Keratinocyte (primary cell): ENCODE measurements around the gene CYP26A1. TPM values are rescaled to one million over a fixed set of nuclear protein-coding genes. Genes with fewer than 3 reads are reported as not detected.

Experiments
- DNase-seq: peaks from one replicate; pipeline ENCODE4 v3.0.0-alpha.2; 2011; ENCODE audit warnings: low read depth, missing footprints, low spot score
- FAIRE-seq: peaks from 2 replicates; lab custom pipeline; 2011; peaks lifted over from hg19 to GRCh38; lab: Jason Lieb, UNC
- H2AFZ ChIP-seq: 2 replicates; pipeline ENCODE4 v1.6.0; 2012; ENCODE audit warnings: low read length, control low read depth, inconsistent platforms; ENCODE audit not compliant: control insufficient read depth
- H3K27ac ChIP-seq: 2 replicates; pipeline ENCODE4 v1.5.1; 2011; ENCODE audit warnings: low read length; ENCODE audit not compliant: control insufficient read depth, insufficient read depth
- H3K27me3 ChIP-seq: 3 replicates; pipeline ENCODE4 v1.6.0; 2011; ENCODE audit warnings: low read length; ENCODE audit not compliant: control insufficient read depth, insufficient read depth; ENCODE audit errors: extremely low read depth
- H3K36me3 ChIP-seq, 2 experiments: 2 replicates in 1 of 2; 3 replicates in 1 of 2; pipeline ENCODE4 v1.5.1; 2011; ENCODE audit warnings: low read length in 2 of 2, mild to moderate bottlenecking in 1 of 2; ENCODE audit not compliant: control insufficient read depth in 2 of 2, insufficient read depth in 2 of 2; ENCODE audit errors: extremely low read depth in 1 of 2
- H3K4me1 ChIP-seq: 3 replicates; pipeline ENCODE4 v1.5.1; 2011; ENCODE audit warnings: low read length; ENCODE audit not compliant: control insufficient read depth, insufficient read depth; ENCODE audit errors: extremely low read depth
- H3K4me2 ChIP-seq: 3 replicates; pipeline ENCODE4 v1.6.0; 2011; ENCODE audit warnings: low read depth, low read length; ENCODE audit not compliant: control insufficient read depth, insufficient read depth; ENCODE audit errors: extremely low read depth
- H3K4me3 ChIP-seq, 3 experiments: fragments of 200-600 bp in 1 of 3; sonication (generic) in 1 of 3; 2 replicates in 2 of 3; 3 replicates in 1 of 3; pipeline ENCODE4 v1.5.1; 2011 to 2016; ENCODE audit warnings: low read length in 3 of 3, mild to moderate bottlenecking in 3 of 3, control low read depth in 2 of 3, inconsistent platforms in 1 of 3, low read depth in 1 of 3, mixed read lengths in 1 of 3, mixed run types in 1 of 3, moderate library complexity in 1 of 3; ENCODE audit not compliant: control insufficient read depth in 2 of 3, insufficient read depth in 2 of 3; ENCODE audit errors: extremely low read depth in 1 of 3
- H3K79me2 ChIP-seq: 2 replicates; pipeline ENCODE4 v1.6.0; 2012; ENCODE audit warnings: low read length; ENCODE audit not compliant: control insufficient read depth, insufficient read depth
- H3K9ac ChIP-seq: 3 replicates; pipeline ENCODE4 v1.6.0; 2011; ENCODE audit warnings: low read length; ENCODE audit not compliant: control insufficient read depth, insufficient read depth; ENCODE audit errors: extremely low read depth
- H3K9me1 ChIP-seq: 3 replicates; pipeline ENCODE4 v1.6.0; 2011; ENCODE audit warnings: low read length; ENCODE audit not compliant: control insufficient read depth, insufficient read depth; ENCODE audit errors: extremely low read depth
- H3K9me3 ChIP-seq: 2 replicates; pipeline ENCODE4 v1.5.1; 2012; ENCODE audit warnings: low read depth, low read length; ENCODE audit not compliant: control insufficient read depth
- H4K20me1 ChIP-seq: 3 replicates; pipeline ENCODE4 v1.6.0; 2011; ENCODE audit warnings: low read length; ENCODE audit not compliant: control insufficient read depth, insufficient read depth; ENCODE audit errors: extremely low read depth
- CTCF ChIP-seq, 3 experiments: IDR thresholded peaks in 1 of 3; conservative IDR thresholded peaks in 1 of 3; optimal IDR thresholded peaks in 1 of 3; 2 replicates in 2 of 3; 3 replicates in 1 of 3; pipeline versions ENCODE3 to v1.5.1; 2011; ENCODE audit warnings: low read length in 3 of 3, mild to moderate bottlenecking in 3 of 3, moderate library complexity in 2 of 3, control low read depth in 1 of 3, inconsistent platforms in 1 of 3; ENCODE audit not compliant: insufficient read depth in 2 of 3; ENCODE audit errors: extremely low read depth in 1 of 3
- EZH2 ChIP-seq: IDR thresholded peaks from one replicate; pipeline ENCODE4 v1.6.1; 2012; ENCODE audit warnings: inconsistent platforms, mild to moderate bottlenecking, low read length, moderate library complexity
- dilution Hi-C: fragments of 300-500 bp; cut with MboI; formaldehyde crosslinking; loops from one replicate; pipeline ENCODE4 v1.7.0; 2020; ENCODE audit warnings: low sequenced_read_pairs; ENCODE audit not compliant: extremely low pct_ligation_motif_present
- polyA plus RNA-seq, 5 experiments: library from polyadenylated mRNA; depleted of rRNA in 3 of 5; stranded (reverse) in 3 of 5; stranded (forward) in 1 of 5; unstranded in 1 of 5; fragments of >200 nt; gene quantifications; 1 replicate in 1 of 5; 2 replicates in 3 of 5; 3 replicates in 1 of 5; pipeline versions ENCODE4 v1.2.1 to v1.2.3, GENCODE V29; 2011 to 2012; ENCODE audit warnings: missing spikeins in 2 of 5, low read depth in 1 of 5, low replicate concordance in 1 of 5

Gene CYP26A1
- polyA plus RNA-seq, 1 donor (not counting 4 experiments of a cell fraction or from before 2014, with no cell fraction given) = not detected

- dilution Hi-C loops = no loop called here
- FAIRE-seq = no peak
- no peaks in the 10 kb centered on the region for H4K20me1 ChIP-seq
Observed at GRCh38 chr10:93086289-93086688, 12.6 kb downstream of the CYP26A1 start.

GRCh38 chr10:93087846-93088245, 14.2 kb downstream of the CYP26A1 start:
- no peaks in the 10 kb centered on the region for H3K4me1 ChIP-seq
- H4K20me1 ChIP-seq = no peaks in the 10 kb centered on the region
- H3K36me3 ChIP-seq = no peaks in the 10 kb centered on the region
- FAIRE-seq (no peak), DNase-seq (no peak)
- H3K9me1 ChIP-seq = no peaks in the 10 kb centered on the region
- no peak overlapping the region for H3K27ac ChIP-seq
- dilution Hi-C loops = no loop called here
- H3K9ac ChIP-seq = no peak overlapping the region
- no peak overlapping the region for H3K4me2 ChIP-seq
- H3K4me3 ChIP-seq = no peak overlapping the region
- H2AFZ ChIP-seq = no peak overlapping the region
- H3K79me2 ChIP-seq = no peaks in the 10 kb centered on the region
- peaks cover 14% of the 10 kb centered on the region for H3K27me3 ChIP-seq
- TF ChIP-seq CTCF (optimal IDR thresholded peaks at IDR 0.05 in 1 of 3, IDR thresholded peaks at IDR 0.05 in 1 of 3, conservative IDR thresholded peaks at IDR 0.05 in 1 of 3; ENCODE audit: extremely low read depth in 1 of 3, insufficient read depth in 2 of 3, low read length in 3 of 3) (no peak), EZH2 (no peak)
- no peaks in the 10 kb centered on the region for H3K9me3 ChIP-seq

More at GRCh38 chr10:93086289-93086688, 12.6 kb downstream of the CYP26A1 start:
- Histone ChIP-seq H3K9me3 (no peaks in the 10 kb centered on the region), H3K9me1 (no peaks in the 10 kb centered on the region), H3K27me3 (peaks cover 17% of the 10 kb centered on the region), H3K9ac (no peak overlapping the region), H3K4me2 (no peak overlapping the region), H3K4me3 (no peak overlapping the region), H3K27ac (no peak overlapping the region), H3K36me3 (no peaks in the 10 kb centered on the region), H3K79me2 (no peaks in the 10 kb centered on the region), H3K4me1 (no peaks in the 10 kb centered on the region), H2AFZ (no peak overlapping the region)
- TF ChIP-seq EZH2 (no peak), CTCF (optimal IDR thresholded peaks at IDR 0.05 in 1 of 3, IDR thresholded peaks at IDR 0.05 in 1 of 3, conservative IDR thresholded peaks at IDR 0.05 in 1 of 3; ENCODE audit: extremely low read depth in 1 of 3, insufficient read depth in 2 of 3, low read length in 3 of 3) (no peak)
- no peak for DNase-seq
